Measurements from ENCODE around the gene ARAP1. TPM values are rescaled to one million over a fixed set of nuclear protein-coding genes. Genes with fewer than 3 reads are reported as not detected.
A peak's percentile ranks its signal among the peaks of the same experiment; 100 is the strongest.

Gene ARAP1
- total RNA-seq, 1 experiment from 2014 or later = 47.0 TPM

GRCh38 chr11:72724021-72724551, 28.1 kb downstream of the ARAP1 start:
- no TSS peak for BruUV-seq (replicated peaks)
- Mint-ChIP-seq H3K4me3 (ENCODE audit: unreplicated experiment) (no peak overlapping the region), H3K27me3 (ENCODE audit: insufficient read depth, unreplicated experiment) (no peaks in the 10 kb centered on the region), H3K4me1 (ENCODE audit: insufficient read depth, unreplicated experiment) (peaks cover 21% of the 10 kb centered on the region), H3K36me3 (ENCODE audit: insufficient read depth, unreplicated experiment) (no peaks in the 10 kb centered on the region), H3K27ac (ENCODE audit: low read depth, unreplicated experiment) (peak overlapping the region; percentile 32), H3K9me3 (ENCODE audit: unreplicated experiment) (no peaks in the 10 kb centered on the region)
- intact Hi-C loops (cut with micrococcal nuclease) = loop anchor here (10.0 kb wide), 1 partner anchor 521 kb away; no protein-coding TSS in a partner anchor
- no peak for TF ChIP-seq CTCF (IDR thresholded peaks at IDR 0.05; ENCODE audit: unreplicated experiment)
- no peak for DNase-seq (ENCODE audit: unreplicated experiment)
- ChIA-PET CTCF (interaction anchor here (0.8 to 7.5 kb wide), 11 partner anchors 8 to 455 kb away, joined by 3 to 85 read pairs (median 5); partner anchors contain the start of gene STARD10), POLR2A (interaction anchor here (5.4 kb wide), 1 partner anchor 69 kb away, joined by 57 read pairs; the partner anchor contains the start of gene STARD10)

DNA sequence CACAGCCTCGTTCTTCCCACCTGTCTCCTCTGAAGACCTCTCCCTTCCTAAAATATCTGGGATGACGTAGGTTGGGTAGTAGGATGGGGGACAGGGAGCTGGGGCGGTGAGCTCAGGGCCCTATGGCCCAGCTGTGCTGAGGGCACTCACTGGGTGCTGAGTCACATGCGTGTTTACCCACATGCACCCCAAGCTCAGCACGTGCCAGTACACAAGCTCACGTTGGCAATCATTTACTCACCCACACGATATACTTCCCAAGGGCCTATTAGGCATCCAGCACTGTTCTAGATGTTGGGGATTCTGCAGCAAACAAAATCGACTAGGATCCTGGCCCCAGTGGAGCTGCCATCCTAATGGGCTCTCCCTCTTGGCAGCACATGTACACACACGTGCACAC, 28.7 kb downstream of the ARAP1 start:
- BruUV-seq (replicated peaks) = no TSS peak
- peaks cover 21% of the 10 kb centered on the region for H3K4me1 Mint-ChIP-seq (ENCODE audit: insufficient read depth, unreplicated experiment)
- H3K9me3 Mint-ChIP-seq (ENCODE audit: unreplicated experiment) = no peaks in the 10 kb centered on the region
- no peaks in the 10 kb centered on the region for H3K27me3 Mint-ChIP-seq (ENCODE audit: insufficient read depth, unreplicated experiment)
- ChIA-PET CTCF (interaction anchor here (0.8 to 7.5 kb wide), 10 partner anchors 7 to 455 kb away, joined by 3 to 85 read pairs (median 5); partner anchors contain the start of gene STARD10), POLR2A (interaction anchor here (5.4 kb wide), 1 partner anchor 70 kb away, joined by 57 read pairs; the partner anchor contains the start of gene STARD10)
- peaks cover 3% of the 10 kb centered on the region for H3K36me3 Mint-ChIP-seq (ENCODE audit: insufficient read depth, unreplicated experiment)
- peak overlapping the region; percentile 32 for H3K27ac Mint-ChIP-seq (ENCODE audit: low read depth, unreplicated experiment)
- H3K4me3 Mint-ChIP-seq (ENCODE audit: unreplicated experiment) = no peak overlapping the region
- no peak for DNase-seq (ENCODE audit: unreplicated experiment)
- intact Hi-C loops (cut with micrococcal nuclease) = loop anchor here (10.0 kb wide), 1 partner anchor 521 kb away; no protein-coding TSS in a partner anchor
- no peak for TF ChIP-seq CTCF (IDR thresholded peaks at IDR 0.05; ENCODE audit: unreplicated experiment)

GRCh38 chr11:72722050-72722748, 30.0 kb downstream of the ARAP1 start:
- intact Hi-C loops (cut with micrococcal nuclease) = loop anchor here (10.0 kb wide), 1 partner anchor 523 kb away; no protein-coding TSS in a partner anchor
- peak; percentile 90 for DNase-seq (ENCODE audit: unreplicated experiment)
- no TSS peak for BruUV-seq (replicated peaks)
- no peaks in the 10 kb centered on the region for H3K9me3 Mint-ChIP-seq (ENCODE audit: unreplicated experiment)
- peak overlapping the region; percentile 81 for H3K4me3 Mint-ChIP-seq (ENCODE audit: unreplicated experiment)
- ChIA-PET POLR2A (interaction anchor here (0.8 to 5.4 kb wide), 11 partner anchors 10 to 112 kb away, joined by 3 to 57 read pairs (median 3); partner anchors contain the start of gene STARD10), CTCF (interaction anchor here (0.5 to 7.5 kb wide), 5 partner anchors 15 to 457 kb away, joined by 3 to 85 read pairs (median 4); partner anchors contain the start of gene STARD10)
- peaks cover 21% of the 10 kb centered on the region for H3K4me1 Mint-ChIP-seq (ENCODE audit: insufficient read depth, unreplicated experiment)
- no peak for TF ChIP-seq CTCF (IDR thresholded peaks at IDR 0.05; ENCODE audit: unreplicated experiment)
- H3K27ac Mint-ChIP-seq (ENCODE audit: low read depth, unreplicated experiment) = peak overlapping the region; percentile 89
- no peaks in the 10 kb centered on the region for H3K27me3 Mint-ChIP-seq (ENCODE audit: insufficient read depth, unreplicated experiment)
- H3K36me3 Mint-ChIP-seq (ENCODE audit: insufficient read depth, unreplicated experiment) = peaks cover 6% of the 10 kb centered on the region

- POLR2A ChIA-PET = interaction anchor here (0.6 to 5.4 kb wide), 9 partner anchors 10 to 908 kb away, joined by 3 to 57 read pairs (median 3); partner anchors contain the start of gene STARD10
- Mint-ChIP-seq H3K4me1 (ENCODE audit: insufficient read depth, unreplicated experiment) (peaks cover 21% of the 10 kb centered on the region), H3K4me3 (ENCODE audit: unreplicated experiment) (peak overlapping the region; percentile 81), H3K27me3 (ENCODE audit: insufficient read depth, unreplicated experiment) (no peaks in the 10 kb centered on the region), H3K9me3 (ENCODE audit: unreplicated experiment) (no peaks in the 10 kb centered on the region), H3K27ac (ENCODE audit: low read depth, unreplicated experiment) (peak overlapping the region; percentile 89), H3K36me3 (ENCODE audit: insufficient read depth, unreplicated experiment) (peaks cover 6% of the 10 kb centered on the region)
- intact Hi-C loops (cut with micrococcal nuclease) = loop anchor here (10.0 kb wide), 1 partner anchor 523 kb away; no protein-coding TSS in a partner anchor
- no peak for TF ChIP-seq CTCF (IDR thresholded peaks at IDR 0.05; ENCODE audit: unreplicated experiment)
- CTCF ChIA-PET = interaction anchor here (0.5 to 7.5 kb wide), 4 partner anchors 65 to 457 kb away, joined by 3 to 85 read pairs (median 24); partner anchors contain the start of gene STARD10
- DNase-seq (ENCODE audit: unreplicated experiment) = peak; percentile 49
- TSS peak; percentile 69 for BruUV-seq (replicated peaks)
Observed at GRCh38 chr11:72721689-72722049, 30.5 kb downstream of the ARAP1 start.

All from MCF 10A (cell line).